ENCODE results near the gene FECH.

DNA sequence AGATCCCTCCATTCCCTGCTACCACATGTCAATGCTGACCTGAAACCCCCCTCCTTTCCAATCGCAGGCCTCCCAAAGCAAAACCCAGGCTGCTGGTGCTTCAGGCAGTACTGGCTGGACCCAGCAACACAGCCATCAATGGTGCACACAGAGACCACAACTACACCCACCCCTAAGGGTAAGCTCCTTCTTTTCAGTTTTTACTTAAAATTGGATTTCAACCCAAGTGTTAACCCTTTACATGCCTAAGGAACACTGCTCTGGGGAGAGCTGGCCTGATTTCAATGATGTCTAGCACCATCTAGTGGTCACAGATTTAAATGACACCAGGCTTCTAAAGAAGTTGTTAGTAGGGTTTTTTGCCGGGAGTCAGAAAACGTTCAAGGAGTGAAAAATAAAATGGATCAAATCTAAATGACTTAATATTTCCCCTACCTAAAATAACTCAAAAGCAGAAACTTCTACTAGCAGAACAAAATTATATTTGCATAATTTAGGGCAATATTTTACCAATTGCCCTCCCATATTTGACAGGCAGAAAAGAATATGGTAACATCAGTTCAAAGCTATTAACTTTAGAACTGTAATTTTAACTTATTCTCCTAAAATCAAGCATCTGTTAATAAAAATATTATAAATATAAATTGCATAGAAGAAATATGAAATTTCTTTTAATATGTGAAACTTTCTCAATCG is 24.6 kb downstream of the FECH start:
- TF ChIP-seq POLR2A (IDR thresholded peaks at IDR 0.05) (no peak), POLR2AphosphoS5 (IDR thresholded peaks at IDR 0.05) (no peak)
- TF ChIP-seq, protein P1, sequence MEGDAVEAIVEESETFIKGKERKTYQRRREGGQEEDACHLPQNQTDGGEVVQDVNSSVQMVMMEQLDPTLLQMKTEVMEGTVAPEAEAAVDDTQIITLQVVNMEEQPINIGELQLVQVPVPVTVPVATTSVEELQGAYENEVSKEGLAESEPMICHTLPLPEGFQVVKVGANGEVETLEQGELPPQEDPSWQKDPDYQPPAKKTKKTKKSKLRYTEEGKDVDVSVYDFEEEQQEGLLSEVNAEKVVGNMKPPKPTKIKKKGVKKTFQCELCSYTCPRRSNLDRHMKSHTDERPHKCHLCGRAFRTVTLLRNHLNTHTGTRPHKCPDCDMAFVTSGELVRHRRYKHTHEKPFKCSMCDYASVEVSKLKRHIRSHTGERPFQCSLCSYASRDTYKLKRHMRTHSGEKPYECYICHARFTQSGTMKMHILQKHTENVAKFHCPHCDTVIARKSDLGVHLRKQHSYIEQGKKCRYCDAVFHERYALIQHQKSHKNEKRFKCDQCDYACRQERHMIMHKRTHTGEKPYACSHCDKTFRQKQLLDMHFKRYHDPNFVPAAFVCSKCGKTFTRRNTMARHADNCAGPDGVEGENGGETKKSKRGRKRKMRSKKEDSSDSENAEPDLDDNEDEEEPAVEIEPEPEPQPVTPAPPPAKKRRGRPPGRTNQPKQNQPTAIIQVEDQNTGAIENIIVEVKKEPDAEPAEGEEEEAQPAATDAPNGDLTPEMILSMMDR (IDR thresholded peaks at IDR 0.05), result peak; percentile 56 to 78 (median 76)
